NCI-H1417 (cell line): ENCODE results near the gene WDR7.
"Not testable (repeated sequence)": the region's sequence is repeated elsewhere in the genome, so short reads cannot be mapped to it uniquely, and the experiment has no call there.

Source experiments
- DNase-seq, 3 experiments: peaks; one replicate each; lab custom pipeline; 2025; lab: John Stamatoyannopoulos, UW

WDR7 gene

DNA sequence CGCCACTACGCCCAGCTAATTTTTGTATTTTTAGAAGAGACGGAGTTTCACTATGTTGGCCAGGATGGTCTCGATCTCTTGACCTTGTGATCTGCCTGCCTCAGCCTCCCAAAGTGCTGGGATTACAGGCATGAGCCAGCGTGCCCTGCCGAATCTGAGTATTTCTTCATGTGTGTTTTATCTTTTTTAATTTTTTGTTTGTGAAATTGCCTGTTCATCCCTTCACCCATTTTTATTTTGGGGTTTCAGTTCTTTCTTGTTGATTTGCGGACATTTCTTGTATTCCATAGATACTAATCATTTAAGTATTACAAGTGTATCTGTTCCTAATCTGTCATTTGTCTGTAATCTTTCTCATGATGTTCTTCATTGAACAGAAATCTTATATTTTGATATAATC lies 3.1 kb downstream of the WDR7 start:
- not testable (repeated sequence) for DNase-seq

- DNase-seq = no peak
These were observed 7.1 kb downstream of the WDR7 start for GRCh38 chr18:56658261-56658660.

DNA sequence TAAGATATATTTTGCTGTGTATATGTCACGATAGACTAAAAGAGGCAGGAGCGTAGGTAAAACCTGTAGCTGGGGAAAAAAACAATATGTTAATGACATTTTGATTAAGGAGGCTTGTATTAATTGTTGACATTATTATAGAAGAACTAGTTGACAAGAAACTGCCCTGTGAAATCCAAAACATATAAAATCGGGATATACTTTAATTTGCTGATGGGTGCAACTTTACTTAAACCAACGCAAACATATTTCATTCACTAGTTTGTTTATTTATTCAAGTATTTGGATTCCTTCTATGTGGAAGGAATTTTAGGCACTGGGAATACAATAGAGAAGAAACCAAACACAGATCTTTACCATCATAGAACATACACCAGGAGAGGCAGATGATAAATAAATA lies 8.0 kb downstream of the WDR7 start:
- no peak for DNase-seq

DNA sequence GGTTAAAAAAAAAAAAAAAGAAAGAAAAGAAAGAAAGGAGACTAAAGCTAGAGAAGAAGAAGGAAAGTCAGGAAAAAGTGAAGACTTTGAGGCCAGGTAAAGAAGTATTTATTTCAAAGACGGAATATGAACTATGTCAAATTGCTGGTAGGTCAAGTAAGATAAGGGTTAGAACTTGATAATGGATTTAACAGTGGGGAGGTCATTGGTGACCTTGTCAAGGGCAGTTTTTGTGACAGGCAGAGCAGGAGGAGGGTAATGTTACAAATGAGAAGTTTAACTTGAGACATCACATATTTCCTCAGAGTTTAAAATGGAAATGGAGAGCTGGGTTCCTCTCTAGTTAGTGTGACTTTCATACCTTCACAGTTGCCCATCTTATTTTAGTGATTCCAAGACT lies 9.5 kb downstream of the WDR7 start:
- no peak for DNase-seq

GRCh38 chr18:56661360-56662062 lies 10.4 kb downstream of the WDR7 start:
- DNase-seq = no peak

GRCh38 chr18:56662063-56662408 lies 10.9 kb downstream of the WDR7 start:
- peak in 1 of 3 experiments; percentile 41 for DNase-seq

GRCh38 chr18:56662502-56662901 lies 11.3 kb downstream of the WDR7 start:
- no peak for DNase-seq

- DNase-seq = no peak
These were observed 11.7 kb downstream of the WDR7 start for GRCh38 chr18:56662902-56663301.

GRCh38 chr18:56672391-56672790 lies 21.2 kb downstream of the WDR7 start:
- DNase-seq = no peak

DNA sequence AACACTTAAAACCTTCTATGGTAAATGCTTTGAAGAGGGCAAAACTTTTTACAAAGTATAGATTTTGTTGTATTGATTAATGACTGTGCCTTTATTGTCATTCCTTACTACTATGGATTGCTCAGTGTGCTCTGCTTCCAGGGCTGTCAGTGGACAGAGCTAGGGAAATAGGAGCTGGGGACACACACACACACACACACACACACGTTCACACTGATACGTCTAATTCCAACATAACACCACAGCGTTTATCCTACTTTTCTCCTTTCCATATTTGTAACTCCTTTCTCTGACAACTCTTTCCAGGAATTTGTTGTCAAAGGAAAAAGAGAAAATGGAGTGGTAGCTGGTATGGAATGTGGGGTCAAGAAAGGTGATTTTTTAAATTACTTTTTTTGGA lies 21.8 kb downstream of the WDR7 start:
- DNase-seq = no peak

DNA sequence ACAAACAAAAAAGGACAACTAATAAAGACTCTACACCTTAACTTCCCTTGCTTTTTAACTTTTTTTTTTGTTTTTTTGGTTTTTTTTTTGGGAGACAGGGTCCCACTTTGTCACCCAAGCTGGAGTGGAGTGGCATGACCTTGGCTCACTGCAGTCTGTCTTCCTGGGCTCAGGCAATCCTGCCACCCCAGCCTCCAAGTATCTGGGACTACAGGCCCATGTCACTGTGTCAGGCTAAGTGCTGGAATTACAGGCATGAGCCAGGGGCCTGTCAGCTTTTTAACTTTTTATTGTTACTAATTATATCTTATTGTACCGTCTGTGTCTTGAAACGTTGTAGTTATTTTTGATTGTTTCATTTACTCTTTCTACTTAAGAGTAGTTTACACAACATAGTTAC lies 25.5 kb downstream of the WDR7 start:
- no peak for DNase-seq

DNA sequence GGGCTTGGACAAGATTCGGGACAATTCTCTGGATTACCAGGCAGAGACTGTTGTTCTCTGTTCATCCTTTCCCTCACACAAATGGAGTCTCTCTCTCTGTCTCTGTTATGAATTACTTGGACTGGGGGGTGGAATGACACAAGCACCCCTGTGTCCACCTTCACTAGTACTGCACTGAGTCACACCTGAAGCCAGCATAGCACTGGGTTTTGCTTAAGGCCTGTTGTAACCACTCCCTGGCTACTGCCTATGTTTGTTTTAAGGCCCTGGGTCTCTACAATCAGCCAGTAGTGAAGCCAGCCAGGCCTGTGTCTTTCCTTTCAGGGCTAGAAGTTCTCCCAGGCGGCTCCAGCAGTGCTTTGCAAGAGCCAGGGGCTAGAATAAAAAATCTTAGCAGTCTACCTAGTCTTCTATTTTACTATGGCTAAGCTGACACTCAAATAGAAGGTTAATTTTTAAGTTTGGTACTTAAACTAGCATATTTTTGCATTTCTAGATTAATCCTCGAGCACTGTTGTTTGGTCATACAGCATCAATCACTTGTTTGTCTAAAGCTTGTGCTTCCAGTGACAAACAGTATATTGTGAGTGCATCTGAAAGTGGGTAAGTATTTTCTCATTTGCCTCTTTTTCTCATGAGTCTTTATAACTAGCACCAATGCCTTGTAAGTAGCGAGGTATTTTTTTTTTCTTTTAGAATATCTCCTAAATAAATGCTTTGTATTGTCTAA lies 27.8 kb downstream of the WDR7 start:
- DNase-seq = no peak

GRCh38 chr18:56684277-56684676 lies 33.1 kb downstream of the WDR7 start:
- no peak for DNase-seq

DNA sequence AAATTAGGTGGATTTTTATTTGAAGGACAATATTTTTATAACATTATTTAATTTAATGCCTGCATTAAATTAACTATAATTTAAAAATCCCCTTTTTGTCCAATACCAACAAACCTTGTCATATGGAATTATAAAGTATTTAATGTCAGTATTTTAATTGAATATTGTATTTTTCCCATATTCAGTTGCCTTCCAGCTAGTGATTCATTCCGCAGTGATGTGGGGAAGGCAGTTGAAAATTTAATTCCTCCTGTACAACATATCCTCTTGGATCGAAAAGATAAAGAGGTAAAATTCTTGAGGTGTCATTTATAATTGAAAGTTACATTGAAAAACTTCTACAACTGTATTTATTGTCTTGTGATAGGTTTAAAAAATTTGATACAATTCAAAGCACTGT lies 40.4 kb downstream of the WDR7 start:
- no peak for DNase-seq

GRCh38 chr18:56696966-56697365 lies 45.8 kb downstream of the WDR7 start:
- DNase-seq = no peak

DNA sequence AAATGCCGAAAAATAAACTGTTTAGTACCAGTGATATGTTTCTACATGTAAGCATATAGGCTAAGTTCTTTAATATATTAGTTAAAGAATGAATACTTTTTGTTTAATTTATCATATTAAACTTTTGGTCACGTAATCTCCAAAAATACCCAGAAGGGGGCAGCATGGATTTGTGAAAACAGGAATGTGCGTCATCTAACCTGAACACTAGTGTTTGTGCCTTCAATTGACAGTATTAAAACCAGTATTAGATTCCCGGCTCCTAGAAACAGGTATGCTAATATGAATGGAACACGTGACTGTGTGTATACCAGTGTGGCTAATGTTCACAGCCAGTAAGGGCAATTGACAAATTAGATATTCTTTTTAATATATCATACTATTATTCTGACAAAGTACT lies 51.8 kb downstream of the WDR7 start:
- peak; percentile 32 to 88 (median 72) for DNase-seq

DNA sequence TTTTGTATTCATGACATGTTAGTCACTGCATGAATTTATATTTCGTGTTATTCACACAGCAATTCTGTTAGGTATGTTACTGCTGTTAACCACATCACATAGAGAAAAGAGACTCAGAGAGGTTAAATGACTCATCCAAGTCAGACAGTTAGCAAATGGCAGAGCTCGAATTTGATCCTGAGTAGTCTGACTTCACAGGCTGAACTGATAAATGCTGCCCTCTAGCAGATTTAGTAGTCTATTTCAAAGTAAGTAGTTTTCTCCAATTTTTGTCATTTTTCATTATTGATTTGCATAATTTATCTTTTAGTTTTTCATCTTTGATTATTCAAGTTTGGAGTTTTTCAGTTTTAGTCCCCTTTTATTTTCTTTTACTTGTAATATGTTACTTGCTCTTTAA lies 58.3 kb downstream of the WDR7 start:
- no peak for DNase-seq

DNA sequence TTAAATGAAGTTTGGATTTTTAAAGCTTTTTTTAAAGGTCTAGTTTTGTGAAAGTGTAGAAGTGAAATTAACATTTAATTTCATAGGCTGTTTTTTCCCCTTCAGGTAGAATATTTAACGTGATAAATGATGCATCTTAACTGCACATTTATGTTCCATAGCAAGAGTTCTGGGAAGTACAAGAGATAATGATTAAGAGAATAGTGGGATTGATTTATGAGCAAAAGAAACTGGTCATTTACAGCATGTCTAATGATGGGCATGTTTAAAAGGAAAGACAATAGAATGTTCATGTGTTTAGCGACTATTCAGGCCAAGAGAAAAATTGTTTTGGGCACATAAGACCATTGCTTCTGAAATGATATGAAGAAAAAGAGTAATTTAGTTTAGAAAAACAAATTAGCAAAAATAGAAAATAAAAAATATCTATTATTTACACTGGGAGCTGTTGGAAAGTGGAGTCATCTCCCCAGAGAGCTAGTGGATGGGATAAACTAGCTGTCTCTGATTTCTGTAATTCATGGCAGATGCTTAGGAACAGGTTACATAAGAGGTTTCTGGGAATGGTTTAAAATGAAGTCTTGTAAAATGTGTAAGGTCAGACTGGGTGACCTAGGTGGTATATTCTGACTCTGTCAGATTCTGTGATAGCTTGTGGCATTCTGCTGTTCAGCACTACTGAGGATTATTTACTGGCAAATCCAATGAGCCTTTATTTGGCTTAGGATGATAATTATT lies 60.7 kb downstream of the WDR7 start:
- peak; percentile 36 to 85 (median 50) for DNase-seq

GRCh38 chr18:56712761-56713160 lies 61.6 kb downstream of the WDR7 start:
- peak in 1 of 3 experiments; percentile 2 for DNase-seq

DNA sequence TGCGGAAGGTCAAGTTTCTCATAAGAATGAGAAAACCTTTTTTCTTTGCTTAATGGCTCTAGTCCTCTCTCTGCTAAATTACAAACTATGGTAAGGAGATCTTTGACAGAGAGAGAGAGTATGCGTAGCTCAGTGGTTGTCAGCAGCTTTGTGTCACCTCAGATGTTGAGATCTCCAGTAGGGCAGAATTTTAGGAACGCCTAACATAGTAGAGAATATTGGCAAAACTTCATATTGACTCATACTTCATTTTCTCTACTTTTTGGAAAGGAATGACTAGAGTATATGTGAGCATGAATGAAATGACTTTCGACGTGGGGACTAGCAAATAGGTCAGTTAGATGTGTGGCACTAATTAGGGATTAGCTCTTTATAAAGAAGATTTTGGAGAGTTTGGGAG lies 64.0 kb downstream of the WDR7 start:
- no peak for DNase-seq

- DNase-seq = no peak
These were observed 65.6 kb downstream of the WDR7 start for GRCh38 chr18:56716692-56717146.

DNA sequence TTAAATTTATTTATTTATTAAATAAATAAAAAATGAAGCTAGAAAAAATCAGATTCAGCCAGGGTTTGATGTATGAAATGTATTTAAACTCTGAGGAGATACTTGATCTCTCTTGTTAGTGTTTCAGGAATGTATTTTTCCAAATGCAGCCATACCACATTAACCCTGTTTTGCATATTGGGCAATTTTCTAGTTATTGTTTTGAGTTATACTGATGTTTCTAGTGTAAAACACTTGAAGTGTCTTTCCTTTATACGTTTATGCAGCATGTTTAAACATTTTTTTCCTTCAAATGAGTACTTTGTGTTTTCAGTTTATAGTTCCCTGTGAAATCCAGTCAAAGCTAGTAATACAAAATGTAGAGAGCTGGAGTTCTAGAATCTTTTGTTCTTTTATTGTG lies 69.9 kb downstream of the WDR7 start:
- no peak for DNase-seq

- DNase-seq = no peak
These were observed 70.3 kb downstream of the WDR7 start for GRCh38 chr18:56721491-56721890.
